Prostate gland (tissue), 2 donors: ENCODE data around the gene JOSD1.

Source experiments
- POLR2AphosphoS5 ChIP-seq: sonication (generic); formaldehyde crosslinking; IDR thresholded peaks from one replicate; pipeline ENCODE4 v1.6.1; 2017; ENCODE audit warnings: antibody characterized with exemption
- TF ChIP-seq, protein P1 (sequence below), 4 experiments: fragments of 200-600 bp in 2 of 4; fragments of 450-650 bp in 2 of 4; sonication (generic) in 2 of 4; IDR thresholded peaks; 1 replicate in 3 of 4; 2 replicates in 1 of 4; pipeline ENCODE4 v1.5.1; 2016 to 2019; ENCODE audit warnings: antibody characterized with exemption in 4 of 4, mild to moderate bottlenecking in 2 of 4, moderate library complexity in 2 of 4

DNA sequence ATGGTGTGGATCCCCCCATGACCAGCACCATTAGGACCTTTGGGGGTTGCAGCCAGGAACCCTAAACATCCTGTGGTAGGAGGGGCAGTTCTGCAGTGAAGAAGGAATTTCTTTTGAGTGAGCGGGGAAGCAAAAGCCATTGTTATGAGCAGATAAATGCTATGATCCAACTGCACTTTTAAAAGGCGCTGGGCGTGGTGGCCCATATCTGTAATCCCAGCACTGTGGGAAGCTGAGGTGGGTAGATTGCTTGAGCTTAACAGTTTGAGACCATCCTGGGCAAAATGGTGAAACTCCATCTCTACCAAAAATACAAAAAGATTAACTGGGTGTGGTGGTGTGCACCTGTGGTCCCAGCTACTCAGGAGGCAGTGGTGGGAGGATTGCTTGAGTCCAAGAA, 24.9 kb downstream of the JOSD1 start:
- TF ChIP-seq POLR2AphosphoS5 = no peak
- TF ChIP-seq, protein P1, sequence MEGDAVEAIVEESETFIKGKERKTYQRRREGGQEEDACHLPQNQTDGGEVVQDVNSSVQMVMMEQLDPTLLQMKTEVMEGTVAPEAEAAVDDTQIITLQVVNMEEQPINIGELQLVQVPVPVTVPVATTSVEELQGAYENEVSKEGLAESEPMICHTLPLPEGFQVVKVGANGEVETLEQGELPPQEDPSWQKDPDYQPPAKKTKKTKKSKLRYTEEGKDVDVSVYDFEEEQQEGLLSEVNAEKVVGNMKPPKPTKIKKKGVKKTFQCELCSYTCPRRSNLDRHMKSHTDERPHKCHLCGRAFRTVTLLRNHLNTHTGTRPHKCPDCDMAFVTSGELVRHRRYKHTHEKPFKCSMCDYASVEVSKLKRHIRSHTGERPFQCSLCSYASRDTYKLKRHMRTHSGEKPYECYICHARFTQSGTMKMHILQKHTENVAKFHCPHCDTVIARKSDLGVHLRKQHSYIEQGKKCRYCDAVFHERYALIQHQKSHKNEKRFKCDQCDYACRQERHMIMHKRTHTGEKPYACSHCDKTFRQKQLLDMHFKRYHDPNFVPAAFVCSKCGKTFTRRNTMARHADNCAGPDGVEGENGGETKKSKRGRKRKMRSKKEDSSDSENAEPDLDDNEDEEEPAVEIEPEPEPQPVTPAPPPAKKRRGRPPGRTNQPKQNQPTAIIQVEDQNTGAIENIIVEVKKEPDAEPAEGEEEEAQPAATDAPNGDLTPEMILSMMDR (IDR thresholded peaks at IDR 0.05) = no peak
